ENCODE measurements around the gene LMAN1L. TPM values are rescaled to one million over a fixed set of nuclear protein-coding genes. Genes with fewer than 3 reads are reported as not detected.

LMAN1L gene
- total RNA-seq, 1 donor from 2014 or later, result 0.33 TPM

DNA sequence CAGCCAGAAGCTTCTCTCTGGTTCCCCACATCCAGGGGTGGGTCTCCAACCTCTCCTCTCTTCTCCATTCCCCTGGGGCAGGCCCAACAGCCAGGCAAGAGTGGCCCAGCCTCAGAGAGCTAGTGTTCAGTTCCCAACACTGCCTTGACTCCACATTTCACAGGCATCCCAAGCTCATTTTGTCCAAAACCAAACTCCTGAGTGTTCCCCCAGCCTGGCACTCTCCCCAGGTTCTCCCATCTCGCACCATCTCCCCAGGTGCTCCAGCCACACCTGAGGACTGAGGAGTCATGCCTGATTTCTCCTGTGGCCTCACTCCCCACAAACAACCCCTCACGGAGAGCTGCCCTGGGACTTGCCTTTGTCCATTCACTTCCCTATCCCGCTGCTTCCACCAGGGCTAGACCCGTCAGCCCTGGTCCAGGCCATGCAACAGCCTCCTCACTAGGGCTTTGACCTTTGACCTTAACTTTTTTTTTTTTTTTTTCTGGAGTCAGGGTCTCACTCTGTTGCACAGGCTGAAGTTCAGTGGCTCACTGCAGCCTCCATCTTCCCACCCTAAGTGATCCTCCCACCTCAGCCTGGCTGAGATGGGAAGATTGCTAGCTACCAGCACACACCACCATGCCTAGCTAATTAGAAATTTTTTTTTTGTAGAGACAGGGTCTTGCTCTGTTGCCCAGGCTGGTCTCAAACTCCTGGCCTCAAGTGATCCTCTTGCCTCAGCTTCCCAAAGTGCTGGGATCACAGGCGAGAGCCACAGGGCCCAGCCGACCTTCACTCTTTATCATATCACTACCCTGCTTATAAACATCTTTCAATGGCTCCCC, 34.7 kb upstream of the LMAN1L start:
- intact Hi-C loops (cut with micrococcal nuclease), result loop anchor here (1.0 kb wide), 1 partner anchor 10 kb away; no protein-coding TSS in a partner anchor
- DNase-seq, result no peak
- Mint-ChIP-seq H3K27ac (peak overlapping the region; percentile 96), H3K4me3 (peak overlapping the region; percentile 82), H3K9me3 (no peaks in the 10 kb centered on the region), H3K36me3 (ENCODE audit: low read depth) (peaks cover 8% of the 10 kb centered on the region), H3K27me3 (no peaks in the 10 kb centered on the region), H3K4me1 (peaks cover 72% of the 10 kb centered on the region)

- H3K27me3 Mint-ChIP-seq, result no peaks in the 10 kb centered on the region
- intact Hi-C loops (cut with micrococcal nuclease), result no loop called here
- H3K4me1 Mint-ChIP-seq, result peaks cover 71% of the 10 kb centered on the region
- no peak for DNase-seq
- H3K4me3 Mint-ChIP-seq, result peak overlapping the region; percentile 82
- no peaks in the 10 kb centered on the region for H3K9me3 Mint-ChIP-seq
- peak overlapping the region; percentile 96 for H3K27ac Mint-ChIP-seq
- peaks cover 14% of the 10 kb centered on the region for H3K36me3 Mint-ChIP-seq (ENCODE audit: low read depth)
These were observed 34.0 kb upstream of the LMAN1L start for GRCh38 chr15:74778599-74778970.

DNA sequence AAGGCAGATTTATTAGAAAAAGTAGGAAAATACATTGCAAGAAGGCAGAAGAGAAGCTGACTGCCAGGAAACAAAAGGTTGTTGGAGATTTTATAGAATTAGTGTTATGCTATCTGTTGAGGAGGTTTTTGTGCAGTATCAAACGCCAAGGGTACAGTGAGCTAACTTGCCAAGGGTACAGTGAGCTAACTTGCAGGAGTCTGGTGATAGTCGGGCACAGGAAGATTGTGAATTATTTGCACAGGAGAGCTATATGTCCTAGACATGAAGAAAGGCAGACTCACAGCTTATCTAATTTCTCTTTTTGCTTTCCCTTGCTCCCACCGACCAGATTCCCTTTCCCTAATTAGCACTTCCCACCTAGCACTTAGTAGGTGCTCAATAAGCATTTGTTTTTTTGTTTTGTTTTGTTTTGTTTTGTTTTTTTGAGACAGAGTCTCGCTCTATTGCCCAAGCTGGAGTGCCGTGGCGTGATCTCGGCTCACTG, 33.4 kb upstream of the LMAN1L start:
- H3K27ac Mint-ChIP-seq, result peak overlapping the region; percentile 96
- H3K27me3 Mint-ChIP-seq, result no peaks in the 10 kb centered on the region
- intact Hi-C loops (cut with micrococcal nuclease), result no loop called here
- H3K36me3 Mint-ChIP-seq (ENCODE audit: low read depth), result peaks cover 20% of the 10 kb centered on the region
- no peaks in the 10 kb centered on the region for H3K9me3 Mint-ChIP-seq
- H3K4me1 Mint-ChIP-seq, result peaks cover 66% of the 10 kb centered on the region
- DNase-seq, result no peak
- peak overlapping the region; percentile 82 for H3K4me3 Mint-ChIP-seq

DNA sequence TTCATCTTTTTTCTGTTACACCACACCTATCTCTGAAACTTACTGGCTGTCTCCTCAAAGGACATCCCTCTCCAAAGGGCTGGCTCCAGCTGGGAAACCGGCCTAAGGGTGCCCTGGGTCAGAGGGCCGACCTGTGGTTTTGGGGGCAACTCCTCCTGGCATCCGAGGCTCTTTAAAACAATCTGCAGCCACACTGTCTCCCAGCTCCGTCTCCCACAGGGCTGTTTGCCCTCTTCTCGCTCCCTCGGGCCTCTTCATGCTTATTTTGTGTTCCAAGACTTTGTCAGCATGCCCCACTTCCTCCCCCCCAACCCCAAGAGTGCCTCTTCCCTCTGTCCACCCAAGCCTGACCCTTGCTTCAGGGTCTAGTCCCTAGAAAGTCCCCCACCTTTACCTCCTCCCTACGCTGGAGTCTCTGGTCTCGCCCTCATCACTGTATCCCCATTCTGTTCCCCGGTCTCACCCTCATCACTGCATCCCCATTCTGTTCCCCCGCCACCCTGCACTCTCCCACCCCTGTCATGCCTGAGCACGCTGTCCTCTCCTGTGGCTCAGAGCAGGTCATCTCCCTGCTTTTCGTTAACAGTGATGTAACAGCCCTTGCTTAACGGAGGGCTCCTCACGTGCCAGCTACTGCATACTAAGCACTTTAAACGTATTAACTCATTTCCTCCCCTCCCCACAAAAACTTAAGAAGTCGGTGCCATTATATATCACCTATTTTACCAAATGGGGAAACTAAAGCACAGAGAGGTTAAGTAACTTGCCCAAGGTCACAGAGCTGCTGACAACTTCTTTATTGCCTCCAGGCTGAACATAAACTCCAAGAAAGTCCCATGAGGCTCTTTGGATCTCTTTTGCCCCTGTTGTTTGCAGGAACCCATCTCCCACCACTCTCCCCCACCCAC, 31.9 kb upstream of the LMAN1L start:
- Mint-ChIP-seq H3K36me3 (ENCODE audit: low read depth) (peaks cover 35% of the 10 kb centered on the region), H3K27ac (peak overlapping the region; percentile 96), H3K27me3 (no peaks in the 10 kb centered on the region), H3K9me3 (no peaks in the 10 kb centered on the region), H3K4me3 (peak overlapping the region; percentile 98), H3K4me1 (peaks cover 66% of the 10 kb centered on the region)
- DNase-seq, result peak; percentile 79
- intact Hi-C loops (cut with micrococcal nuclease), result loop anchor here (1.0 to 10.0 kb wide), 7 partner anchors 9 to 844 kb away; partner anchors contain the start of genes ARID3B, CLK3, SNUPN and UBL7

DNA sequence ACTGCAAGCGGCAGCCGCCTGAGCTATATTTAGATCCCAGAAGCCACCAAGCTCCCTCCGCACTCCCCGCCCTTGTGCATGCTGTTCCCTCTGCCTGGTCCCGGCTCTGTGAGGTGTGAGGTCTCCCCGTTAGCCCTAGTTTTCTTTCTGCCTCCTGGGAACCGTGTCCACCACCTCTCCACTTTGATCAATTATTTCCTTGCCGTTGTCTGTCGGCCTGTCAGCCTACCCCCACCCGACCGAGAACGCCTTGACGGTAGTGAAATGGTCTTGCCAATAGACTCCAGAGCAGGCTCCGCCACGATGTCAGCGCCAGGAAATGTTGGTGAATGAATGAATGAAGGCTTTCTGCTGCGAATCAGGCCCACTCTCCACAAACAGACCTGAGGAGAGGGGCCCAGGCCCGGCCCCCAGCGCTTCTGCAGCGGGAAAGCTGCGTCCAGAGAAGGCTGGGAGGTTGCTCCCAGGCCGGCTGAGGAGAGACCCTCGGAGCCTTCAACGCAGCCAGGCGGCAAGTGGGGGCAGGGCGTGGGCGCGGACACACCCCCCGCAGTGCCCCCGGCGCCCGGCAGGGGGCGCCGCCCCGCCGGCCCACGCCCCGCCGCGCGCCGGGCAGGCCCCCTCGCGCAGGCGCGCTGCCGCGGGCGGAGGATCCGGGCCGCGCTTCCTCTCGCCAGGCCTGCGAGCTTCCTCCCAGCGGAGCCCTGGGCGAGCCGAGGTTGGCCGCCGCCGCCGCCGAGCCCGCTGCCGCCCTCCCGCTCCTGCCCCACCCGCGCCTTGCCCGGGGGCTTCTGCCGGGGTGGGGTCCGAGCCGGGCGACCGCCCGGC, 31.0 kb upstream of the LMAN1L start, which contains the start of gene CSK:
Gene CSK (plus strand): TSS at position 650 of the 828 bp plus-strand sequence. CDS start 16,218 bp downstream, outside the sequence.
- Mint-ChIP-seq H3K36me3 (ENCODE audit: low read depth) (peaks cover 39% of the 10 kb centered on the region), H3K4me1 (peaks cover 66% of the 10 kb centered on the region), H3K27ac (peak within 1 kb of the TSS; percentile 96), H3K4me3 (peak within 1 kb of the TSS; percentile 98), H3K27me3 (no peaks in the 10 kb centered on the region), H3K9me3 (no peaks in the 10 kb centered on the region)
- DNase-seq, result peak; percentile 95
- intact Hi-C loops (cut with micrococcal nuclease), result loop anchor here (1.0 to 10.0 kb wide), 6 partner anchors 19 to 843 kb away; partner anchors contain the start of genes ARID3B, CLK3, SNUPN and UBL7

- DNase-seq, result peak; percentile 90
- Mint-ChIP-seq H3K27ac (peak overlapping the region; percentile 93), H3K4me3 (peak overlapping the region; percentile 96), H3K9me3 (no peaks in the 10 kb centered on the region), H3K27me3 (no peaks in the 10 kb centered on the region), H3K36me3 (ENCODE audit: low read depth) (peaks cover 39% of the 10 kb centered on the region), H3K4me1 (peaks cover 65% of the 10 kb centered on the region)
- intact Hi-C loops (cut with micrococcal nuclease), result loop anchor here (1.0 to 10.0 kb wide), 4 partner anchors 91 to 842 kb away; partner anchors contain the start of genes CLK3, SCAMP2, SNUPN and UBL7
These were observed 30.2 kb upstream of the LMAN1L start for GRCh38 chr15:74782259-74783071.

GRCh38 chr15:74783072-74783807, 29.4 kb upstream of the LMAN1L start:
- DNase-seq, result peak; percentile 84
- Mint-ChIP-seq H3K36me3 (ENCODE audit: low read depth) (peaks cover 46% of the 10 kb centered on the region), H3K4me1 (peaks cover 65% of the 10 kb centered on the region), H3K27ac (peak overlapping the region; percentile 93), H3K27me3 (no peaks in the 10 kb centered on the region), H3K9me3 (no peaks in the 10 kb centered on the region), H3K4me3 (peak overlapping the region; percentile 96)
- intact Hi-C loops (cut with micrococcal nuclease), result loop anchor here (1.0 to 10.0 kb wide), 4 partner anchors 90 to 842 kb away; partner anchors contain the start of genes CLK3, SCAMP2, SNUPN and UBL7

- H3K4me1 Mint-ChIP-seq, result peaks cover 64% of the 10 kb centered on the region
- peak overlapping the region; percentile 93 for H3K27ac Mint-ChIP-seq
- H3K4me3 Mint-ChIP-seq, result peak overlapping the region; percentile 96
- intact Hi-C loops (cut with micrococcal nuclease), result loop anchor here (1.0 to 10.0 kb wide), 4 partner anchors 90 to 841 kb away; partner anchors contain the start of genes CLK3, SCAMP2, SNUPN and UBL7
- H3K9me3 Mint-ChIP-seq, result no peaks in the 10 kb centered on the region
- peaks cover 52% of the 10 kb centered on the region for H3K36me3 Mint-ChIP-seq (ENCODE audit: low read depth)
- no peaks in the 10 kb centered on the region for H3K27me3 Mint-ChIP-seq
- no peak for DNase-seq
These were observed 28.8 kb upstream of the LMAN1L start for GRCh38 chr15:74783808-74784175.

DNA sequence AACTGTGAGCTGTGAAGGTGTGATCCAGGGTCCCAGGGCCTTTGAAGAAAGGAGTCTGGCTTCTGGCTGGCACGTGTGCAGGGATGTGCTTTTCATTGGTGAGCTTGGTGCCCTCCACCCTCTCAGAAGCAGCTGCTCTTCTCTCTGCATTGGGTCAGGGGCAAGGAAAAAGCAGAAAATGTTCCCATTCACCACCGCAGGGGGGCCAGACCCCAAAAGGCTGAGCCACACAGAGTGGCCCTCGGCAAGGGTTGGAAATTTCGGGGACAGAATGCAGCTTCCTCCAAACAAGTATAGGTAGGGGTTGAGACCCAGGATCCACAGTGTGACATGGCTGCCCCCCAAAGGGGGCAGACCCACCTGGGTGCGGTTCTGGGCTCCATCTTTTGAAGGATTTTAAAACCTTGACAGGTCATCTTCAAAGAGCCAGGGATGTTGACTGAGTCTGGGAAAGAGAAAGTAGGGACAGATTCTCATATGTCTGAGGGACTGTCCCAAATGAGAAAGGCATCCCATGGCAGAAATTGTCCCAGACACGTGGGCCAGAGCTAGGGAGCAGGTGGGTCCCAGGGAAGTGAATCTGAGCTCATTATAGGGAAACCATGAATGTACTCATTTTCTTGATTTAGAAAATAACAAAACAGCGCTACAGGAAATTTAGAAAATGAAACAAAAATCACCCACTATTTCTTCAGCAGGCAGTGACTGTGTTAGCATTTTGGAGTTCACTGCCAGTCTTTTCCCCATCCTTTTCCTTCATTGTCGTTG, 28.0 kb upstream of the LMAN1L start:
- Mint-ChIP-seq H3K36me3 (ENCODE audit: low read depth) (peaks cover 58% of the 10 kb centered on the region), H3K4me1 (peaks cover 63% of the 10 kb centered on the region)

DNA sequence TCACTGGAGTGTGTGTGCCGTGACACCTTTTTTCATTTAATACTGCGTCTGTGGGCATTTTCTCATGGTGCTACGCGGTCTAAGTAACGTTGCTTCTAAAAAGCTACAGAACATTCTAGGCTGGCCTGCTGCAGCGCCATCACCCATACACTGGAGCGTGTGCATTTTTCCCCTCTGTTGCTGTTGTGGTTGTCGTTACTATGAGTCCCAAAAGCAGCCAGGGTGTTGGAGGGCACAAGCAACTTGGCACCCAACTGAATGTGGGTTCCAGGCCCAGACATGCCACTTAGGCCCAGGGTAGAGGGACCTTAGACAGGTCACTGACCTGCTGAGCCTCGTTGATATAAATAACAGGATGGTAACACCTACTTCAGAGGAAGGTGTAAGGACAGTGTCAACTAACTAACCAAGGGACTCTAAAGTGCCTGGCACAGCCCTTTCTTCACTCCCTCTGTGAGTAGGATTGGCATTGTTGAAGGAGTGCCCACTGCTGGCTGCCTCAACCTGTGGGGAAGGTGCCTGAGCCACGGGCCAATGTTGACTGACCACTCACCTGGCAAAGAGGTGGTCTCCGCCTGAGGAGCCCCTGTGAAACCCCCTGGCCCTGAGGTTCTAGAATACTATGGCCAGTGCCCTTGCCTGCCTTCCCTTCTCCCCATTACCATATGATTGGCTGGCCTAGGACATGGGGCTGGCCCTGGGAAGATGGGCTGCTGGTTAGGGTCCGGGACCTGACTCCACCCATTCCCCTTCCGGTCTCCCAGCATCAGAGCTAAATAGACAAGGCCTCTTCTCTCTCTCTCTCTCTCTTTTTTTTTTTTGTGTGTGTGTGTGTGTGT, 27.2 kb upstream of the LMAN1L start:
- intact Hi-C loops (cut with micrococcal nuclease), result loop anchor here (2.0 to 10.0 kb wide), 8 partner anchors 15 to 839 kb away; partner anchors contain the start of genes C15orf39, COX5A, RPP25 and SIN3A
- DNase-seq, result peak; percentile 88
- Mint-ChIP-seq H3K36me3 (ENCODE audit: low read depth) (peaks cover 62% of the 10 kb centered on the region), H3K9me3 (no peaks in the 10 kb centered on the region), H3K27me3 (no peaks in the 10 kb centered on the region), H3K4me1 (peaks cover 61% of the 10 kb centered on the region), H3K27ac (peak overlapping the region; percentile 98), H3K4me3 (peak overlapping the region; percentile 96)

More for the DNA sequence above, 28.0 kb upstream of the LMAN1L start:
- peak; percentile 70 for DNase-seq
- H3K4me3 Mint-ChIP-seq, result peak overlapping the region; percentile 96
- intact Hi-C loops (cut with micrococcal nuclease), result loop anchor here (5.0 to 10.0 kb wide), 8 partner anchors 167 to 840 kb away; partner anchors contain the start of genes C15orf39, CLK3, RPP25 and SIN3A
- H3K27me3 Mint-ChIP-seq, result no peaks in the 10 kb centered on the region
- no peaks in the 10 kb centered on the region for H3K9me3 Mint-ChIP-seq
- peak overlapping the region; percentile 98 for H3K27ac Mint-ChIP-seq
